GM19351 (cell line): Measurements from ENCODE around the gene CACNB1.
"Not testable (repeated sequence)": the region's sequence is repeated elsewhere in the genome, so short reads cannot be mapped to it uniquely, and the experiment has no call there.

ENCODE experiments used
- ATAC-seq: cut with Tn5 transposase; IDR thresholded peaks from one replicate; pipeline ENCODE4 v1.9.1; 2021; ENCODE audit warnings: mild to moderate bottlenecking, moderate library complexity; ENCODE audit not compliant: unreplicated experiment

Gene CACNB1

GRCh38 chr17:39177256-39177655, 20.2 kb downstream of the CACNB1 start:
- no peak for ATAC-seq

GRCh38 chr17:39175695-39176093, 21.8 kb downstream of the CACNB1 start:
- ATAC-seq = no peak

- ATAC-seq = no peak
Observed at GRCh38 chr17:39174920-39175694, 22.4 kb downstream of the CACNB1 start.

GRCh38 chr17:39173526-39174274, 23.8 kb downstream of the CACNB1 start:
- no peak for ATAC-seq

GRCh38 chr17:39173080-39173479, 24.4 kb downstream of the CACNB1 start:
- ATAC-seq = no peak

- no peak for ATAC-seq
Observed at GRCh38 chr17:39171933-39172332, 25.5 kb downstream of the CACNB1 start.

GRCh38 chr17:39170558-39170957, 26.9 kb downstream of the CACNB1 start:
- no peak for ATAC-seq

GRCh38 chr17:39170109-39170508, 27.4 kb downstream of the CACNB1 start:
- no peak for ATAC-seq

GRCh38 chr17:39169518-39169917, 28.0 kb downstream of the CACNB1 start:
- no peak for ATAC-seq

GRCh38 chr17:39169101-39169500, 28.4 kb downstream of the CACNB1 start:
- no peak for ATAC-seq

GRCh38 chr17:39168503-39168902, 29.0 kb downstream of the CACNB1 start:
- ATAC-seq = not testable (repeated sequence)

GRCh38 chr17:39167476-39167875, 30.0 kb downstream of the CACNB1 start:
- no peak for ATAC-seq

GRCh38 chr17:39166437-39167335, 30.8 kb downstream of the CACNB1 start:
- no peak for ATAC-seq

- no peak for ATAC-seq
Observed at GRCh38 chr17:39165841-39166349, 31.6 kb downstream of the CACNB1 start, which contains the start of gene ARL5C. Gene ARL5C, minus strand, starts transcription at chr17:39166161. Its CDS starts 401 bp downstream, at chr17:39165760.

GRCh38 chr17:39165178-39165840, 32.2 kb downstream of the CACNB1 start:
- ATAC-seq = no peak

- peak; percentile 80 for ATAC-seq
Observed at GRCh38 chr17:39164675-39165143, 32.8 kb downstream of the CACNB1 start.

- no peak for ATAC-seq
Observed at GRCh38 chr17:39161962-39162361, 35.5 kb downstream of the CACNB1 start.

- ATAC-seq = no peak
Observed at GRCh38 chr17:39158623-39159022, 38.8 kb downstream of the CACNB1 start.

GRCh38 chr17:39156491-39156890, 41.0 kb downstream of the CACNB1 start:
- ATAC-seq = no peak

- ATAC-seq = no peak
Observed at GRCh38 chr17:39155654-39156053, 41.8 kb downstream of the CACNB1 start.
